PFSK-1 (cell line): ENCODE measurements around the gene MRPL33.

ENCODE experiments used
- POLR2AphosphoS5 ChIP-seq: IDR thresholded peaks from 2 replicates; pipeline ENCODE4 v1.6.1; 2012; ENCODE audit warnings: low read depth, mild to moderate bottlenecking, control low read depth, low read length, moderate library complexity
- SIN3A ChIP-seq: IDR thresholded peaks from 2 replicates; pipeline ENCODE4 v1.6.1; 2012; ENCODE audit warnings: mild to moderate bottlenecking, low read length, moderate library complexity, borderline replicate concordance; ENCODE audit not compliant: insufficient read depth

GRCh38 chr2:27734305-27734704, 37.2 kb upstream of the MRPL33 start:
- no peak for TF ChIP-seq POLR2AphosphoS5
- TF ChIP-seq SIN3A = no peak
